OCI-LY3 (cell line): ENCODE data around the gene ST6GAL1.

Experiments used
- H2AFZ ChIP-seq: fragments of 200-600, 300-600 bp; shearing (Covaris generic); 2 replicates; pipeline ENCODE4 v1.6.0; 2014; ENCODE audit warnings: antibody characterized with exemption, low read depth, low read length
- H3K27ac ChIP-seq: fragments of 200-600, 300-600 bp; sonication (generic); 2 replicates; pipeline ENCODE4 v1.5.1; 2014; ENCODE audit warnings: mild to moderate bottlenecking, low read length, moderate library complexity, mixed read lengths
- H3K27me3 ChIP-seq: fragments of 200-600, 300-600 bp; sonication (generic); 2 replicates; pipeline ENCODE4 v1.6.1; 2014; ENCODE audit warnings: low read depth, low read length, mixed read lengths
- H3K36me3 ChIP-seq: fragments of 200-600, 300-600 bp; sonication (generic); replicated peaks from 2 replicates; pipeline ENCODE3; 2014; ENCODE audit warnings: low read depth, low read length, mixed read lengths
- H3K4me1 ChIP-seq: fragments of 300-600, 200-600 bp; sonication (generic); 2 replicates; pipeline ENCODE4 v1.6.1; 2014; ENCODE audit warnings: low read length, mixed read lengths
- H3K4me2 ChIP-seq: fragments of 200-600, 300-600 bp; sonication (generic); 2 replicates; pipeline ENCODE4 v1.6.1; 2014; ENCODE audit warnings: low read length, mixed read lengths
- H3K4me3 ChIP-seq: fragments of 300-600, 200-600 bp; sonication (generic); 2 replicates; pipeline ENCODE4 v1.5.1; 2014; ENCODE audit warnings: antibody characterized with exemption, mild to moderate bottlenecking, low read length, moderate library complexity
- H3K79me2 ChIP-seq: fragments of 300-600, 200-600 bp; shearing (Covaris generic); 2 replicates; pipeline ENCODE4 v1.6.1; 2014; ENCODE audit warnings: mild to moderate bottlenecking, low read length, mixed read lengths
- H3K9ac ChIP-seq: fragments of 300-600, 200-600 bp; shearing (Covaris generic); 2 replicates; pipeline ENCODE4 v1.6.0; 2014; ENCODE audit warnings: mild to moderate bottlenecking, low read length, moderate library complexity
- H3K9me3 ChIP-seq: fragments of 200-600, 300-600 bp; shearing (Covaris generic); 2 replicates; pipeline ENCODE4 v1.6.1; 2014; ENCODE audit warnings: low read length, mixed read lengths; ENCODE audit not compliant: insufficient read depth
- H4K20me1 ChIP-seq: fragments of 200-600, 300-600 bp; sonication (generic); 2 replicates; pipeline ENCODE4 v1.6.1; 2016; ENCODE audit warnings: low read length, mixed read lengths; ENCODE audit not compliant: insufficient read depth
- CTCF ChIP-seq: fragments of 200-600, 300-600 bp; sonication (generic); IDR thresholded peaks from 2 replicates; pipeline ENCODE4 v1.5.1; 2014; ENCODE audit warnings: antibody characterized with exemption, low read length, low read depth
- EZH2phosphoT487 ChIP-seq: fragments of 200-600 bp; shearing (Covaris generic); IDR thresholded peaks from 2 replicates; pipeline ENCODE4 v1.6.1; 2018; ENCODE audit warnings: antibody characterized with exemption, mixed run types, low read depth

The ST6GAL1 gene

GRCh38 chr3:186955898-186956696, 25.8 kb downstream of the ST6GAL1 start:
- no peak overlapping the region for H3K27ac ChIP-seq
- peaks cover 33% of the 10 kb centered on the region for H3K36me3 ChIP-seq
- no peak for TF ChIP-seq CTCF
- no peak for TF ChIP-seq EZH2phosphoT487
- H3K4me1 ChIP-seq, result peaks cover 21% of the 10 kb centered on the region
- H2AFZ ChIP-seq, result no peak overlapping the region
- peaks cover 86% of the 10 kb centered on the region for H3K79me2 ChIP-seq
- H3K9ac ChIP-seq, result no peak overlapping the region
- no peaks in the 10 kb centered on the region for H3K27me3 ChIP-seq
- no peak overlapping the region for H3K4me2 ChIP-seq
- H4K20me1 ChIP-seq, result peaks cover 32% of the 10 kb centered on the region
- no peaks in the 10 kb centered on the region for H3K9me3 ChIP-seq
- no peak overlapping the region for H3K4me3 ChIP-seq

- peaks cover 29% of the 10 kb centered on the region for H3K4me1 ChIP-seq
- H3K9ac ChIP-seq, result peak overlapping the region; percentile 29
- no peak for TF ChIP-seq CTCF
- TF ChIP-seq EZH2phosphoT487, result no peak
- H3K27ac ChIP-seq, result peak overlapping the region; percentile 85
- no peak overlapping the region for H2AFZ ChIP-seq
- H3K4me2 ChIP-seq, result peak overlapping the region; percentile 64
- H3K79me2 ChIP-seq, result peaks cover 82% of the 10 kb centered on the region
- peaks cover 29% of the 10 kb centered on the region for H3K36me3 ChIP-seq
- H4K20me1 ChIP-seq, result peaks cover 18% of the 10 kb centered on the region; the same call in 1 of the 2 replicates
- H3K9me3 ChIP-seq, result no peaks in the 10 kb centered on the region
- H3K4me3 ChIP-seq, result peak overlapping the region; percentile 30; the same call in 1 of the 2 replicates
- H3K27me3 ChIP-seq, result no peaks in the 10 kb centered on the region
These were observed 28.8 kb downstream of the ST6GAL1 start for GRCh38 chr3:186959029-186959624.

- Histone ChIP-seq H3K36me3 (peaks cover 32% of the 10 kb centered on the region), H3K9me3 (no peaks in the 10 kb centered on the region), H3K4me3 (no peak overlapping the region), H3K27ac (no peak overlapping the region), H3K27me3 (no peaks in the 10 kb centered on the region), H3K4me2 (no peak overlapping the region), H3K79me2 (peaks cover 72% of the 10 kb centered on the region), H3K9ac (no peak overlapping the region; the same call in 1 of the 2 replicates), H2AFZ (no peak overlapping the region), H3K4me1 (peaks cover 41% of the 10 kb centered on the region), H4K20me1 (peaks cover 15% of the 10 kb centered on the region; the same call in 1 of the 2 replicates)
- TF ChIP-seq EZH2phosphoT487 (no peak), CTCF (no peak)
These were observed 30.0 kb downstream of the ST6GAL1 start for GRCh38 chr3:186960347-186960746.

GRCh38 chr3:186962445-186962844, 32.1 kb downstream of the ST6GAL1 start:
- no peak overlapping the region for H3K4me3 ChIP-seq
- H3K27me3 ChIP-seq, result no peaks in the 10 kb centered on the region
- no peak overlapping the region for H3K4me2 ChIP-seq
- H3K79me2 ChIP-seq, result peaks cover 57% of the 10 kb centered on the region
- H3K36me3 ChIP-seq, result peaks cover 41% of the 10 kb centered on the region
- TF ChIP-seq EZH2phosphoT487, result no peak
- TF ChIP-seq CTCF, result no peak
- H3K9ac ChIP-seq, result no peak overlapping the region
- peaks cover 45% of the 10 kb centered on the region for H3K4me1 ChIP-seq
- no peaks in the 10 kb centered on the region for H3K9me3 ChIP-seq
- H2AFZ ChIP-seq, result no peak overlapping the region
- no peak overlapping the region for H3K27ac ChIP-seq
- peaks cover 12% of the 10 kb centered on the region; the same call in 1 of the 2 replicates for H4K20me1 ChIP-seq
